H1 (cell line): Measurements from ENCODE around the gene IRF9. TPM values are rescaled to one million over a fixed set of nuclear protein-coding genes. Genes with fewer than 3 reads are reported as not detected.

Source experiments
- CTCF ChIA-PET: fragments of 300-600 bp; sonication (Branson Sonifier 250); formaldehyde crosslinking; loops from one replicate; lab custom pipeline; 2021; ENCODE audit not compliant: partially characterized antibody; lab: Charles Lee
- POLR2A ChIA-PET: fragments of 300-600 bp; sonication (Branson Sonifier 250); formaldehyde crosslinking; loops from one replicate; lab custom pipeline; 2021; ENCODE audit warnings: inconsistent platforms; ENCODE audit not compliant: partially characterized antibody; lab: Charles Lee
- DNase-seq, 2 experiments: peaks; one replicate each; pipeline versions ENCODE4 v3.0.0 to v3.0.0-alpha.2; 2010 to 2022; ENCODE audit warnings: low spot score in 2 of 2, low read depth in 1 of 2, mixed read lengths in 1 of 2
- FAIRE-seq: peaks from 2 replicates; lab custom pipeline; 2011; peaks lifted over from hg19 to GRCh38; lab: Jason Lieb, UNC
- H2AFZ ChIP-seq: 2 replicates; pipeline ENCODE4 v1.8.1; 2012; ENCODE audit warnings: low read length, inconsistent platforms
- H2AK5ac ChIP-seq: 2 replicates; pipeline ENCODE4 v1.6.1; 2013; ENCODE audit warnings: low read depth, low read length
- H2BK120ac ChIP-seq: replicated peaks from 2 replicates; pipeline ENCODE3; 2013; ENCODE audit warnings: low read depth, low read length, inconsistent platforms
- H2BK12ac ChIP-seq: 2 replicates; pipeline ENCODE4 v1.6.1; 2013; ENCODE audit warnings: low read depth, low read length
- H2BK15ac ChIP-seq: 2 replicates; pipeline ENCODE4 v1.6.1; 2013; ENCODE audit warnings: low read length
- H2BK20ac ChIP-seq: 2 replicates; pipeline ENCODE4 v1.6.1; 2013; ENCODE audit warnings: low read length
- H2BK5ac ChIP-seq: 2 replicates; pipeline ENCODE4 v1.6.1; 2013; ENCODE audit warnings: low read depth, low read length
- H3K14ac ChIP-seq: 2 replicates; pipeline ENCODE4 v1.6.1; 2013; ENCODE audit warnings: inconsistent platforms; ENCODE audit not compliant: insufficient read length
- H3K18ac ChIP-seq: 2 replicates; pipeline ENCODE4 v1.6.1; 2013; ENCODE audit warnings: low read length; ENCODE audit errors: extremely low read depth
- H3K23ac ChIP-seq: 2 replicates; pipeline ENCODE4 v1.6.1; 2013; ENCODE audit warnings: inconsistent platforms; ENCODE audit not compliant: insufficient read length
- H3K23me2 ChIP-seq: 2 replicates; pipeline ENCODE4 v1.6.1; 2013; ENCODE audit warnings: low read depth, low read length
- H3K27ac ChIP-seq: 2 replicates; pipeline ENCODE4 v1.6.1; 2011; ENCODE audit warnings: low read depth, low read length, inconsistent platforms
- H3K27me3 ChIP-seq, 4 experiments: replicated peaks in 1 of 4; 1 replicate in 1 of 4; 2 replicates in 3 of 4; pipeline versions ENCODE4 v1.6.1 to v1.8.1; 2011 to 2013; ENCODE audit warnings: low read length in 3 of 4, mild to moderate bottlenecking in 3 of 4, inconsistent platforms in 2 of 4, mixed read lengths in 2 of 4, moderate library complexity in 1 of 4; ENCODE audit not compliant: control insufficient read depth in 3 of 4, insufficient read depth in 3 of 4; ENCODE audit errors: extremely low read depth in 1 of 4
- H3K36me3 ChIP-seq, 4 experiments: 2 replicates each; pipeline versions ENCODE4 v1.6.1 to v1.8.1; 2011 to 2013; ENCODE audit warnings: mild to moderate bottlenecking in 4 of 4, low read length in 3 of 4, moderate library complexity in 2 of 4, control low read depth in 1 of 4, inconsistent platforms in 1 of 4; ENCODE audit not compliant: insufficient read depth in 4 of 4, control insufficient read depth in 2 of 4
- H3K4ac ChIP-seq: replicated peaks from 2 replicates; pipeline ENCODE3; 2013; ENCODE audit warnings: low read length, low read depth, mixed read lengths, inconsistent platforms; ENCODE audit not compliant: insufficient read length
- H3K4me1 ChIP-seq, 4 experiments: replicated peaks in 1 of 4; 1 replicate in 1 of 4; 2 replicates in 3 of 4; pipeline versions ENCODE4 v1.6.1 to v1.8.1; 2011 to 2013; ENCODE audit warnings: low read length in 3 of 4, inconsistent platforms in 2 of 4, mixed read lengths in 1 of 4; ENCODE audit not compliant: insufficient read depth in 4 of 4, control insufficient read depth in 3 of 4
- H3K4me2 ChIP-seq, 2 experiments: 2 replicates each; pipeline versions ENCODE4 v1.6.1 to v1.8.1; 2011 to 2013; ENCODE audit warnings: low read depth in 2 of 2, low read length in 2 of 2, control low read depth in 1 of 2, inconsistent platforms in 1 of 2, mild to moderate bottlenecking in 1 of 2; ENCODE audit not compliant: insufficient read depth in 1 of 2
- H3K4me3 ChIP-seq, 4 experiments: fragments of 200-600, 300-600 bp in 1 of 4; sonication (generic), shearing (Covaris generic), sonication (Bioruptor Twin) in 1 of 4; 2 replicates each; pipeline versions ENCODE4 v1.5.1 to v1.8.1; 2011 to 2016; ENCODE audit warnings: low read length in 4 of 4, low read depth in 3 of 4, control low read depth in 2 of 4, inconsistent platforms in 2 of 4, mild to moderate bottlenecking in 2 of 4, mixed read lengths in 1 of 4, moderate library complexity in 1 of 4; ENCODE audit not compliant: insufficient read depth in 2 of 4; ENCODE audit errors: extremely low read depth in 1 of 4
- H3K56ac ChIP-seq: replicated peaks from 2 replicates; pipeline ENCODE3; 2013; ENCODE audit warnings: low read depth, mild to moderate bottlenecking, mixed read lengths, low read length, inconsistent platforms; ENCODE audit not compliant: insufficient read length
- H3K79me1 ChIP-seq: 2 replicates; pipeline ENCODE4 v1.6.1; 2013; ENCODE audit warnings: low read depth, low read length, control low read depth
- H3K79me2 ChIP-seq, 2 experiments: 2 replicates each; pipeline versions ENCODE4 v1.6.1 to v1.8.1; 2012 to 2013; ENCODE audit warnings: low read length in 2 of 2, mild to moderate bottlenecking in 2 of 2, inconsistent platforms in 1 of 2; ENCODE audit not compliant: insufficient read depth in 2 of 2, control insufficient read depth in 1 of 2
- H3K9ac ChIP-seq, 4 experiments: replicated peaks in 1 of 4; 1 replicate in 1 of 4; 2 replicates in 3 of 4; pipeline versions ENCODE4 v1.6.1 to v1.8.1; 2011 to 2013; ENCODE audit warnings: low read depth in 3 of 4, low read length in 3 of 4, control low read depth in 2 of 4, mild to moderate bottlenecking in 2 of 4, moderate library complexity in 2 of 4, inconsistent platforms in 1 of 4; ENCODE audit errors: extremely low read depth in 1 of 4
- H3K9me3 ChIP-seq, 2 experiments: 2 replicates each; pipeline versions ENCODE4 v1.6.1 to v1.8.1; 2012 to 2013; ENCODE audit warnings: mild to moderate bottlenecking in 2 of 2, moderate library complexity in 2 of 2, control low read depth in 1 of 2, inconsistent platforms in 1 of 2, low read depth in 1 of 2, low read length in 1 of 2, mixed read lengths in 1 of 2; ENCODE audit not compliant: insufficient read depth in 2 of 2
- H4K20me1 ChIP-seq, 2 experiments: replicated peaks in 1 of 2; 2 replicates each; pipeline versions ENCODE3 to v1.8.1; 2011 to 2013; ENCODE audit warnings: inconsistent platforms in 2 of 2, low read length in 2 of 2, mild to moderate bottlenecking in 1 of 2; ENCODE audit not compliant: insufficient read depth in 2 of 2, control insufficient read depth in 1 of 2
- H4K5ac ChIP-seq: 2 replicates; pipeline ENCODE4 v1.6.1; 2013; ENCODE audit warnings: low read length, low read depth, mixed read lengths, inconsistent platforms; ENCODE audit not compliant: insufficient read length
- H4K8ac ChIP-seq: 2 replicates; pipeline ENCODE4 v1.8.0; 2013; ENCODE audit warnings: mild to moderate bottlenecking, moderate library complexity, low read length, inconsistent platforms; ENCODE audit not compliant: insufficient read depth; ENCODE audit errors: extremely low read depth
- H4K91ac ChIP-seq: replicated peaks from 2 replicates; pipeline ENCODE3; 2013; ENCODE audit warnings: low read length, mixed read lengths, inconsistent platforms; ENCODE audit not compliant: insufficient read length
- BACH1 ChIP-seq: IDR thresholded peaks from 2 replicates; pipeline ENCODE4 v1.6.1; 2012; ENCODE audit warnings: low read length, improper control_type of control experiment
- BRCA1 ChIP-seq: IDR thresholded peaks from 2 replicates; pipeline ENCODE4 v1.6.1; 2012; ENCODE audit warnings: low read depth, low read length, improper control_type of control experiment
- CHD2 ChIP-seq: IDR thresholded peaks from 2 replicates; pipeline ENCODE4 v1.6.1; 2012; ENCODE audit warnings: low read length, improper control_type of control experiment
- EGR1 ChIP-seq: IDR thresholded peaks from 2 replicates; pipeline ENCODE4 v1.6.1; 2011; ENCODE audit warnings: low read depth, low read length, borderline replicate concordance
- KDM1A ChIP-seq: fragments of 200-600, 300-600 bp; sonication (generic); IDR thresholded peaks from 2 replicates; pipeline ENCODE4 v1.7.1; 2016; ENCODE audit warnings: mild to moderate bottlenecking, low read length, borderline replicate concordance
- KDM4A ChIP-seq: IDR thresholded peaks from one replicate; pipeline ENCODE4 v1.7.1; 2012; ENCODE audit warnings: low read depth, mild to moderate bottlenecking, moderate library complexity, low read length, inconsistent platforms; ENCODE audit not compliant: severe bottlenecking
- NANOG ChIP-seq: IDR thresholded peaks from 2 replicates; pipeline ENCODE4 v1.6.1; 2011; ENCODE audit warnings: low read length, low read depth, mild to moderate bottlenecking, inconsistent platforms; ENCODE audit not compliant: insufficient read depth, poor library complexity, severe bottlenecking
- RNF2 ChIP-seq: fragments of 200-900, 300-1000 bp; sonication (generic); IDR thresholded peaks from 2 replicates; pipeline ENCODE4 v1.7.1; 2016; ENCODE audit warnings: borderline replicate concordance, low read depth, mild to moderate bottlenecking, antibody characterized with exemption, low read length; ENCODE audit not compliant: poor library complexity, severe bottlenecking; ENCODE audit errors: missing control alignments
- SIRT6 ChIP-seq: IDR thresholded peaks from one replicate; pipeline ENCODE4 v1.7.1; 2012; ENCODE audit warnings: low read length, inconsistent platforms
- whole genome bisulfite sequencing, 2 experiments: shearing (Covaris generic) in 1 of 2; methylation state at CpG; one replicate each; pipeline versions ENCODE4 v1.1.6 to v1.1.7; 2013 to 2015; ENCODE audit warnings: low lambda C conversion rate in 2 of 2, mixed read lengths in 2 of 2, inconsistent platforms in 1 of 2, low coverage in 1 of 2, missing lambda C conversion rate in 1 of 2; ENCODE audit not compliant: insufficient replicate concordance in 2 of 2, insufficient coverage in 1 of 2, insufficient read length in 1 of 2; ENCODE audit errors: extremely low coverage in 1 of 2, missing lambda C conversion rate in 1 of 2; 5-methylcytosine and 5-hydroxymethylcytosine counted together
- polyA plus RNA-seq, 7 experiments: library from polyadenylated mRNA; depleted of rRNA in 3 of 7; stranded (reverse) in 5 of 7; unstranded in 2 of 7; fragments of >200 nt in 5 of 7; fragments of 200-250 nt in 2 of 7; gene quantifications; 1 replicate in 5 of 7; 2 replicates in 1 of 7; 4 replicates in 1 of 7; pipeline versions ENCODE4 v1.2.1 to v1.2.3, GENCODE V29; 2011 to 2013; ENCODE audit warnings: missing spikeins in 2 of 7, mixed read lengths in 2 of 7
- total RNA-seq: library from RNA; stranded (reverse); fragmentation: NEBNext Ultra II Directional; extraction: Animal tissue kit (Norgen Biotek cat#: 25700); gene quantifications from 2 replicates; pipeline ENCODE4 v1.2.1, GENCODE V29; 2021
- TF ChIP-seq, protein P1 (sequence below): IDR thresholded peaks from 2 replicates; pipeline ENCODE4 v1.6.1; 2012; ENCODE audit warnings: inconsistent platforms

IRF9 gene
- total and polyA plus RNA-seq, 2 of the 8 experiments (the other 6 are each of a cell fraction or from before 2014, with no cell fraction given): 11.4 to 13.2 TPM

DNA sequence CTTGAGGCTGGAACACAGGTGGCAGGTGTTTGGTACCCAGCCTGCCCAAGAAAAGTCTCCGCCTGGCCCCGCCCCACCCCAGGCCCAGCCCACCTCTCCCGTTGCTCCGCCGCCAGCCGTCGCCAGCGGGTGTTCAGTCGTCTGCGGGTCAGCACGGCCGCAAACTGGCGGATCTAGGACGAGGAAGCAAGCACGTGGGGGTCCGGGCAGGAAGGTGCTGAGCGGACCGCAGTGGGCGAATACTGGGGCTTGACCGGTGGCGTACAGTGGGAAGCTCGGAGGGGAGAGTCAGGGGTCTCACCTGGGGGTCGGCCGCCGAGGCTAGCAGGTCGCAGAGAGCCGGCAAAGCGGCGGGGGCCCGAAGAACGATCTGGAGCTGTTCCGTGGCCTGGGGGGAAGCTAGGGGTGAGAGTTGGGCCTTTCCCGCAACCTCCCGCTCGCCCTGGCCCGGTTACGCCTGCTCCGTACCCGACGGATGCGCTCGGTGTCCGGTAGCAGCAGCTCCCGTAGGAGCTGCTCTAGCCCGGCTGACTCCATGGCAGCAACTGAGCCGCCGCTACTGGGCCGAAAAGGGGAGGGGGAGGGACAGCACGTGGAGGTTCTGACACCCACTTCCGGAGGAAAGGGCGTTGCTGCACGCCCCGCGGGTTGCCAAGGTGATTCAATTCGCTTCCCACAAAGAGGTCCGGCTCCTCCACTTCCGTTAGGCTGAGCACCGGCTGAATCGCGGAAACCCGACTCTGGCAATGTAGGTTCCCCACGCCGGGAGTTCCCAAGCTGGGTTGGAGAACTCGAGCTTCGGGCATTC lies 27.4 kb downstream of the IRF9 start, which contains the start of gene IPO4:
TSS of gene IPO4 (minus strand) at position 566 of the 808 bp plus-strand sequence. CDS start at position 537, 29 bp downstream.
- peak within 1 kb of the TSS; percentile 75 to 91 (median 87) for H3K4me3 ChIP-seq
- H3K9me3 ChIP-seq: no peaks in the 10 kb centered on the region
- H3K23ac ChIP-seq: no peak within 1 kb of the TSS
- peak within 1 kb of the TSS; percentile 58; the same call in 1 of the 2 replicates for H3K27ac ChIP-seq
- H3K4me2 ChIP-seq: peak within 1 kb of the TSS; percentile 70 to 85
- no peak within 1 kb of the TSS for H2BK120ac ChIP-seq
- WGBS, 2 experiments: 4% methylated on average over 55 of the region's 65 CpGs; no CpG with 5 or more reads in 1 of the 2 experiments
- no peak within 1 kb of the TSS for H2BK12ac ChIP-seq
- H3K79me2 ChIP-seq: peaks cover 0 to 13% of the 10 kb centered on the region in 2 experiments; a peak in 2 of 4 replicates
- peaks cover 5% of the 10 kb centered on the region for H3K23me2 ChIP-seq
- CTCF ChIA-PET: interaction anchor here (0.8 to 4.1 kb wide), 7 partner anchors 24 to 119 kb away, joined by 3 to 16 read pairs (median 4); partner anchors contain the start of genes CHMP4A, CIDEB, DCAF11 and DHRS1
- H3K56ac ChIP-seq: peak within 1 kb of the TSS; percentile 62
- POLR2A ChIA-PET: interaction anchor here (0.5 to 7.9 kb wide), 21 partner anchors 9 to 94 kb away, joined by 3 to 158 read pairs (median 4); partner anchors contain the start of genes CHMP4A, IRF9, MDP1 and PCK2
- peak within 1 kb of the TSS; percentile 91 for H4K8ac ChIP-seq
- H2BK5ac ChIP-seq: peak within 1 kb of the TSS; percentile 53; the same call in 1 of the 2 replicates
- H3K4ac ChIP-seq: no peak within 1 kb of the TSS
- H2AK5ac ChIP-seq: no peak within 1 kb of the TSS
- H3K79me1 ChIP-seq: peaks cover 12% of the 10 kb centered on the region
- peak within 1 kb of the TSS; percentile 82 for H4K91ac ChIP-seq
- H3K18ac ChIP-seq: 0 out of 2 replicates have a peak within 1 kb of the TSS, but pooled peaks have one; percentile 40
- H4K20me1 ChIP-seq: peaks cover 0 to 16% of the 10 kb centered on the region in 2 experiments
- DNase-seq: peak; percentile 93 to 95
- no peak within 1 kb of the TSS for H2AFZ ChIP-seq
- H2BK20ac ChIP-seq: no peak within 1 kb of the TSS
- 0 out of 2 replicates have a peak within 1 kb of the TSS, but pooled peaks have one; percentile 89 for H2BK15ac ChIP-seq
- H3K27me3 ChIP-seq: no peaks in the 10 kb centered on the region
- H3K4me1 ChIP-seq: peaks cover 0 to 7% (median 4%) of the 10 kb centered on the region in 4 experiments; a peak in 6 of 7 replicates
- no peak within 1 kb of the TSS for H3K14ac ChIP-seq
- peak within 1 kb of the TSS; percentile 36 to 71 (median 55) for H3K9ac ChIP-seq
- H4K5ac ChIP-seq: peak within 1 kb of the TSS; percentile 72
- FAIRE-seq: no peak
- H3K36me3 ChIP-seq: peaks cover 17 to 41% (median 36%) of the 10 kb centered on the region in 4 experiments; a peak in 7 of 8 replicates
- TF ChIP-seq KDM1A (no peak), SIRT6 (no peak), CHD2 (peak; percentile 76; the same call in 1 of the 2 replicates), BACH1 (no peak), NANOG (peak; percentile 64), BRCA1 (peak; percentile 61; the same call in 1 of the 2 replicates), EGR1 (peak; percentile 74; the same call in 1 of the 2 replicates), RNF2 (no peak), KDM4A (peak; percentile 26)
- TF ChIP-seq, protein P1, sequence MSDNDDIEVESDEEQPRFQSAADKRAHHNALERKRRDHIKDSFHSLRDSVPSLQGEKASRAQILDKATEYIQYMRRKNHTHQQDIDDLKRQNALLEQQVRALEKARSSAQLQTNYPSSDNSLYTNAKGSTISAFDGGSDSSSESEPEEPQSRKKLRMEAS: peak; percentile 99
